HEK293 (cell line): ENCODE measurements around the gene TRIM47.

Experiments used
- TCF7L2 ChIP-seq: IDR thresholded peaks from 2 replicates; pipeline ENCODE4 v1.6.1; 2011; ENCODE audit warnings: low read depth, mild to moderate bottlenecking, inconsistent platforms, low read length, moderate library complexity, borderline replicate concordance
- TRIM28 ChIP-seq: IDR thresholded peaks from 2 replicates; pipeline ENCODE4 v1.6.1; 2011; ENCODE audit warnings: low read length, control low read depth, borderline replicate concordance
- ZNF112 ChIP-seq: fragments of 450-650 bp; formaldehyde crosslinking; IDR thresholded peaks from 2 replicates; pipeline ENCODE4 v1.5.0; 2017; ENCODE audit warnings: missing biosample characterization, missing genetic modification characterization
- ZNF121 ChIP-seq: fragments of 450-650 bp; formaldehyde crosslinking; IDR thresholded peaks from 2 replicates; pipeline ENCODE4 v1.5.1; 2016; ENCODE audit warnings: missing biosample characterization, missing genetic modification characterization
- ZNF777 ChIP-seq: fragments of 450-650 bp; formaldehyde crosslinking; IDR thresholded peaks from 2 replicates; pipeline ENCODE4 v1.5.1; 2017; ENCODE audit warnings: missing biosample characterization, missing genetic modification characterization, borderline replicate concordance
- ZSCAN16 ChIP-seq: fragments of 450-650 bp; formaldehyde crosslinking; IDR thresholded peaks from 2 replicates; pipeline ENCODE4 v1.5.1; 2016; ENCODE audit warnings: missing biosample characterization, missing genetic modification characterization
- TF ChIP-seq, protein P1 (sequence below): fragments of 450-650 bp; formaldehyde crosslinking; IDR thresholded peaks from 2 replicates; pipeline ENCODE4 v1.5.1; 2016; ENCODE audit warnings: missing biosample characterization, missing genetic modification characterization
- TF ChIP-seq, protein P2 (sequence below): fragments of 450-650 bp; formaldehyde crosslinking; IDR thresholded peaks from 2 replicates; pipeline ENCODE4 v1.5.1; 2017; ENCODE audit warnings: missing biosample characterization, missing genetic modification characterization
- TF ChIP-seq, protein P3 (sequence below): fragments of 450-650 bp; formaldehyde crosslinking; IDR thresholded peaks from 2 replicates; pipeline ENCODE4 v1.5.1; 2016; ENCODE audit warnings: missing biosample characterization, missing genetic modification characterization, low read depth
- TF ChIP-seq, protein P4 (sequence below): fragments of 450-650 bp; formaldehyde crosslinking; IDR thresholded peaks from 2 replicates; pipeline ENCODE4 v1.5.1; 2016; ENCODE audit warnings: missing biosample characterization, missing genetic modification characterization
- TF ChIP-seq, protein P5 (sequence below): fragments of 450-650 bp; formaldehyde crosslinking; IDR thresholded peaks from 2 replicates; pipeline ENCODE4 v1.5.1; 2016; ENCODE audit warnings: missing biosample characterization, missing genetic modification characterization
- TF ChIP-seq, protein P6 (sequence below): fragments of 450-650 bp; formaldehyde crosslinking; IDR thresholded peaks from 2 replicates; pipeline ENCODE4; 2016; ENCODE audit warnings: missing biosample characterization, missing genetic modification characterization

DNA sequence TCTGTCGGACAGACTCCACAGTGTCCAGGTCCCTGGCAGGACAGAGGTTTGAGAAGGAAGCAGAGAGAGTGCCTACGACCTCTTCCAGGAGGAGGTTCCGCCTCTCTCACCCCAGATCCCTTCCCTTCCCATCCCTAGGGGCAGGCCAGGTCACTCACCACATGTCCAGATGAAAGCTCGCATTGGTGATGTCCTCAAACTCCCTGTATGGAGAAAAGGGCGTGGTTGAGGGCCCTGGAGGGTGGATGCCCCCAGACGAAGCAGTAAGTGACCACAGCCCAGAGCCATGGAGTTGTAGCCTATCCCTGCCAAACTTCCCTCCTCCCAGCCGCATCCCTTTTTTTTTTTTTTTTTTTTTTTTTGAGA is 37.6 kb downstream of the TRIM47 start:
- TF ChIP-seq, protein P1, sequence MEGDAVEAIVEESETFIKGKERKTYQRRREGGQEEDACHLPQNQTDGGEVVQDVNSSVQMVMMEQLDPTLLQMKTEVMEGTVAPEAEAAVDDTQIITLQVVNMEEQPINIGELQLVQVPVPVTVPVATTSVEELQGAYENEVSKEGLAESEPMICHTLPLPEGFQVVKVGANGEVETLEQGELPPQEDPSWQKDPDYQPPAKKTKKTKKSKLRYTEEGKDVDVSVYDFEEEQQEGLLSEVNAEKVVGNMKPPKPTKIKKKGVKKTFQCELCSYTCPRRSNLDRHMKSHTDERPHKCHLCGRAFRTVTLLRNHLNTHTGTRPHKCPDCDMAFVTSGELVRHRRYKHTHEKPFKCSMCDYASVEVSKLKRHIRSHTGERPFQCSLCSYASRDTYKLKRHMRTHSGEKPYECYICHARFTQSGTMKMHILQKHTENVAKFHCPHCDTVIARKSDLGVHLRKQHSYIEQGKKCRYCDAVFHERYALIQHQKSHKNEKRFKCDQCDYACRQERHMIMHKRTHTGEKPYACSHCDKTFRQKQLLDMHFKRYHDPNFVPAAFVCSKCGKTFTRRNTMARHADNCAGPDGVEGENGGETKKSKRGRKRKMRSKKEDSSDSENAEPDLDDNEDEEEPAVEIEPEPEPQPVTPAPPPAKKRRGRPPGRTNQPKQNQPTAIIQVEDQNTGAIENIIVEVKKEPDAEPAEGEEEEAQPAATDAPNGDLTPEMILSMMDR (tag by site-specific recombination): no peak
- no peak for TF ChIP-seq TCF7L2
- TF ChIP-seq ZNF121 (tag by site-specific recombination): no peak
- no peak for TF ChIP-seq ZNF777 (tag by site-specific recombination)
- TF ChIP-seq, protein P2, sequence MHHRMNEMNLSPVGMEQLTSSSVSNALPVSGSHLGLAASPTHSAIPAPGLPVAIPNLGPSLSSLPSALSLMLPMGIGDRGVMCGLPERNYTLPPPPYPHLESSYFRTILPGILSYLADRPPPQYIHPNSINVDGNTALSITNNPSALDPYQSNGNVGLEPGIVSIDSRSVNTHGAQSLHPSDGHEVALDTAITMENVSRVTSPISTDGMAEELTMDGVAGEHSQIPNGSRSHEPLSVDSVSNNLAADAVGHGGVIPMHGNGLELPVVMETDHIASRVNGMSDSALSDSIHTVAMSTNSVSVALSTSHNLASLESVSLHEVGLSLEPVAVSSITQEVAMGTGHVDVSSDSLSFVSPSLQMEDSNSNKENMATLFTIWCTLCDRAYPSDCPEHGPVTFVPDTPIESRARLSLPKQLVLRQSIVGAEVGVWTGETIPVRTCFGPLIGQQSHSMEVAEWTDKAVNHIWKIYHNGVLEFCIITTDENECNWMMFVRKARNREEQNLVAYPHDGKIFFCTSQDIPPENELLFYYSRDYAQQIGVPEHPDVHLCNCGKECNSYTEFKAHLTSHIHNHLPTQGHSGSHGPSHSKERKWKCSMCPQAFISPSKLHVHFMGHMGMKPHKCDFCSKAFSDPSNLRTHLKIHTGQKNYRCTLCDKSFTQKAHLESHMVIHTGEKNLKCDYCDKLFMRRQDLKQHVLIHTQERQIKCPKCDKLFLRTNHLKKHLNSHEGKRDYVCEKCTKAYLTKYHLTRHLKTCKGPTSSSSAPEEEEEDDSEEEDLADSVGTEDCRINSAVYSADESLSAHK (tag by site-specific recombination): no peak
- TF ChIP-seq ZSCAN16 (tag by site-specific recombination): no peak
- TF ChIP-seq, protein P3, sequence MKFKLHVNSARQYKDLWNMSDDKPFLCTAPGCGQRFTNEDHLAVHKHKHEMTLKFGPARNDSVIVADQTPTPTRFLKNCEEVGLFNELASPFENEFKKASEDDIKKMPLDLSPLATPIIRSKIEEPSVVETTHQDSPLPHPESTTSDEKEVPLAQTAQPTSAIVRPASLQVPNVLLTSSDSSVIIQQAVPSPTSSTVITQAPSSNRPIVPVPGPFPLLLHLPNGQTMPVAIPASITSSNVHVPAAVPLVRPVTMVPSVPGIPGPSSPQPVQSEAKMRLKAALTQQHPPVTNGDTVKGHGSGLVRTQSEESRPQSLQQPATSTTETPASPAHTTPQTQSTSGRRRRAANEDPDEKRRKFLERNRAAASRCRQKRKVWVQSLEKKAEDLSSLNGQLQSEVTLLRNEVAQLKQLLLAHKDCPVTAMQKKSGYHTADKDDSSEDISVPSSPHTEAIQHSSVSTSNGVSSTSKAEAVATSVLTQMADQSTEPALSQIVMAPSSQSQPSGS (tag by site-specific recombination): no peak
- TF ChIP-seq, protein P4, sequence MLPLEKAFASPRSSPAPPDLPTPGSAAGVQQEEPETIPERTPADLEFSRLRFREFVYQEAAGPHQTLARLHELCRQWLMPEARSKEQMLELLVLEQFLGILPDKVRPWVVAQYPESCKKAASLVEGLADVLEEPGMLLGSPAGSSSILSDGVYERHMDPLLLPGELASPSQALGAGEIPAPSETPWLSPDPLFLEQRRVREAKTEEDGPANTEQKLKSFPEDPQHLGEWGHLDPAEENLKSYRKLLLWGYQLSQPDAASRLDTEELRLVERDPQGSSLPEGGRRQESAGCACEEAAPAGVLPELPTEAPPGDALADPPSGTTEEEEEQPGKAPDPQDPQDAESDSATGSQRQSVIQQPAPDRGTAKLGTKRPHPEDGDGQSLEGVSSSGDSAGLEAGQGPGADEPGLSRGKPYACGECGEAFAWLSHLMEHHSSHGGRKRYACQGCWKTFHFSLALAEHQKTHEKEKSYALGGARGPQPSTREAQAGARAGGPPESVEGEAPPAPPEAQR (tag by site-specific recombination): no peak
- TF ChIP-seq, protein P5, sequence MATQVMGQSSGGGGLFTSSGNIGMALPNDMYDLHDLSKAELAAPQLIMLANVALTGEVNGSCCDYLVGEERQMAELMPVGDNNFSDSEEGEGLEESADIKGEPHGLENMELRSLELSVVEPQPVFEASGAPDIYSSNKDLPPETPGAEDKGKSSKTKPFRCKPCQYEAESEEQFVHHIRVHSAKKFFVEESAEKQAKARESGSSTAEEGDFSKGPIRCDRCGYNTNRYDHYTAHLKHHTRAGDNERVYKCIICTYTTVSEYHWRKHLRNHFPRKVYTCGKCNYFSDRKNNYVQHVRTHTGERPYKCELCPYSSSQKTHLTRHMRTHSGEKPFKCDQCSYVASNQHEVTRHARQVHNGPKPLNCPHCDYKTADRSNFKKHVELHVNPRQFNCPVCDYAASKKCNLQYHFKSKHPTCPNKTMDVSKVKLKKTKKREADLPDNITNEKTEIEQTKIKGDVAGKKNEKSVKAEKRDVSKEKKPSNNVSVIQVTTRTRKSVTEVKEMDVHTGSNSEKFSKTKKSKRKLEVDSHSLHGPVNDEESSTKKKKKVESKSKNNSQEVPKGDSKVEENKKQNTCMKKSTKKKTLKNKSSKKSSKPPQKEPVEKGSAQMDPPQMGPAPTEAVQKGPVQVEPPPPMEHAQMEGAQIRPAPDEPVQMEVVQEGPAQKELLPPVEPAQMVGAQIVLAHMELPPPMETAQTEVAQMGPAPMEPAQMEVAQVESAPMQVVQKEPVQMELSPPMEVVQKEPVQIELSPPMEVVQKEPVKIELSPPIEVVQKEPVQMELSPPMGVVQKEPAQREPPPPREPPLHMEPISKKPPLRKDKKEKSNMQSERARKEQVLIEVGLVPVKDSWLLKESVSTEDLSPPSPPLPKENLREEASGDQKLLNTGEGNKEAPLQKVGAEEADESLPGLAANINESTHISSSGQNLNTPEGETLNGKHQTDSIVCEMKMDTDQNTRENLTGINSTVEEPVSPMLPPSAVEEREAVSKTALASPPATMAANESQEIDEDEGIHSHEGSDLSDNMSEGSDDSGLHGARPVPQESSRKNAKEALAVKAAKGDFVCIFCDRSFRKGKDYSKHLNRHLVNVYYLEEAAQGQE (tag by site-specific recombination): no peak
- TF ChIP-seq TRIM28: no peak
- TF ChIP-seq, protein P6, sequence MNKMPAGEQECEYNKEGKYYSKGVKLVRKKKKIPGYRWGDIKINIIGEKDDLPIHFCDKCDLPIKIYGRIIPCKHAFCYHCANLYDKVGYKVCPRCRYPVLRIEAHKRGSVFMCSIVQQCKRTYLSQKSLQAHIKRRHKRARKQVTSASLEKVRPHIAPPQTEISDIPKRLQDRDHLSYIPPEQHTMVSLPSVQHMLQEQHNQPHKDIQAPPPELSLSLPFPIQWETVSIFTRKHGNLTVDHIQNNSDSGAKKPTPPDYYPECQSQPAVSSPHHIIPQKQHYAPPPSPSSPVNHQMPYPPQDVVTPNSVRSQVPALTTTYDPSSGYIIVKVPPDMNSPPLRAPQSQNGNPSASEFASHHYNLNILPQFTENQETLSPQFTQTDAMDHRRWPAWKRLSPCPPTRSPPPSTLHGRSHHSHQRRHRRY (tag by site-specific recombination): no peak
- TF ChIP-seq ZNF112: no peak
